GM10266 (cell line): ENCODE data around the gene FERD3L.

Experiments
- DNase-seq: peaks from one replicate; pipeline ENCODE4 v3.0.0; 2012; ENCODE audit errors: extremely low spot score
- CTCF ChIP-seq: IDR thresholded peaks from 2 replicates; pipeline ENCODE4 v1.5.1; 2012; ENCODE audit warnings: mild to moderate bottlenecking, low read depth; ENCODE audit not compliant: control insufficient read depth, insufficient read depth; ENCODE audit errors: missing control alignments

FERD3L gene

GRCh38 chr7:19110776-19111175 lies 34.4 kb downstream of the FERD3L start:
- no peak for DNase-seq
- no peak for TF ChIP-seq CTCF

GRCh38 chr7:19110026-19110730 lies 35.0 kb downstream of the FERD3L start:
- no peak for TF ChIP-seq CTCF
- no peak for DNase-seq

GRCh38 chr7:19109000-19109946 lies 35.9 kb downstream of the FERD3L start:
- no peak for DNase-seq
- no peak for TF ChIP-seq CTCF

- no peak for DNase-seq
- no peak for TF ChIP-seq CTCF
Measured at GRCh38 chr7:19107356-19108146, 37.7 kb downstream of the FERD3L start.

GRCh38 chr7:19107081-19107355 lies 38.2 kb downstream of the FERD3L start:
- no peak for TF ChIP-seq CTCF
- no peak for DNase-seq

- TF ChIP-seq CTCF = no peak
- DNase-seq = no peak
Measured at GRCh38 chr7:19106241-19107080, 38.8 kb downstream of the FERD3L start.
